NB4 (cell line): ENCODE data around the gene ARL5C.

Experiments used
- DNase-seq: peaks from one replicate; pipeline ENCODE4 v3.0.0; 2010; ENCODE audit warnings: low read depth
- H3K4me3 ChIP-seq: one replicate; pipeline ENCODE4 v1.5.1; 2011; ENCODE audit warnings: mild to moderate bottlenecking, low read depth, low read length, moderate library complexity
- CTCF ChIP-seq: IDR thresholded peaks from one replicate; pipeline ENCODE4 v1.5.1; 2012; ENCODE audit warnings: low read depth, low read length
- MAX ChIP-seq: IDR thresholded peaks from 2 replicates; pipeline ENCODE4 v1.6.1; 2011; ENCODE audit warnings: low read depth, low read length
- MYC ChIP-seq: IDR thresholded peaks from 2 replicates; pipeline ENCODE4 v1.6.1; 2011; ENCODE audit warnings: low read depth, low read length
- POLR2A ChIP-seq: IDR thresholded peaks from 2 replicates; pipeline ENCODE4 v1.6.1; 2011; ENCODE audit warnings: mild to moderate bottlenecking; ENCODE audit not compliant: insufficient read length; ENCODE audit errors: extremely low read depth

The ARL5C gene

GRCh38 chr17:39113871-39114270 is 52.1 kb downstream of the ARL5C start:
- no peak overlapping the region for H3K4me3 ChIP-seq
- DNase-seq: no peak
- no peak for TF ChIP-seq POLR2A

GRCh38 chr17:39110435-39111136 is 55.4 kb downstream of the ARL5C start:
- TF ChIP-seq MYC: no peak
- TF ChIP-seq POLR2A: no peak
- no peak for TF ChIP-seq MAX
- no peak for TF ChIP-seq CTCF
- DNase-seq: no peak
- no peak overlapping the region for H3K4me3 ChIP-seq

GRCh38 chr17:39108461-39109375 is 57.2 kb downstream of the ARL5C start:
- no peak for TF ChIP-seq MAX
- no peak for TF ChIP-seq POLR2A
- no peak for TF ChIP-seq CTCF
- TF ChIP-seq MYC: no peak
- H3K4me3 ChIP-seq: no peak overlapping the region
- DNase-seq: no peak

GRCh38 chr17:39107973-39108372 is 58.0 kb downstream of the ARL5C start:
- no peak for DNase-seq
- H3K4me3 ChIP-seq: no peak overlapping the region
- TF ChIP-seq CTCF (no peak), MAX (no peak), MYC (no peak), POLR2A (no peak)

- TF ChIP-seq POLR2A (no peak), MAX (no peak)
- no peak overlapping the region for H3K4me3 ChIP-seq
- DNase-seq: no peak
These were observed 58.8 kb downstream of the ARL5C start for GRCh38 chr17:39107155-39107554.
